Endothelial cell of umbilical vein (primary cell): ENCODE measurements around the gene MEF2C. TPM values are rescaled to one million over a fixed set of nuclear protein-coding genes. Genes with fewer than 3 reads are reported as not detected.
"Not testable (repeated sequence)": the region's sequence is repeated elsewhere in the genome, so short reads cannot be mapped to it uniquely, and the experiment has no call there.

Experiments
- BruUV-seq: library from RNA; stranded (reverse); fragments of 400-500 nt; replicated peaks from 2 replicates; lab custom pipeline; 2021; lab: Mats Ljungman, UMichigan
- CTCF ChIA-PET: fragments of 300-600, 350-600 bp; sonication (Branson Sonifier 250); formaldehyde crosslinking; loops from one replicate; lab custom pipeline; 2021; ENCODE audit warnings: antibody characterized with exemption, inconsistent platforms; lab: Charles Lee
- POLR2A ChIA-PET: fragments of 300-600, 350-600 bp; sonication (Branson Sonifier 250); formaldehyde crosslinking; loops from one replicate; lab custom pipeline; 2021; ENCODE audit warnings: antibody characterized with exemption, inconsistent platforms; lab: Charles Lee
- DNase-seq: peaks from one replicate; pipeline ENCODE4 v3.0.0-alpha.2; 2011; ENCODE audit warnings: low read depth, low spot score
- FAIRE-seq: peaks from 2 replicates; lab custom pipeline; 2011; peaks lifted over from hg19 to GRCh38; lab: Jason Lieb, UNC
- H2AFZ ChIP-seq: 2 replicates; pipeline ENCODE4 v1.6.0; 2012; ENCODE audit warnings: low read depth, low read length, control low read depth, inconsistent platforms
- H3K27ac ChIP-seq: 2 replicates; pipeline ENCODE4 v1.5.1; 2011; ENCODE audit warnings: low read depth, mild to moderate bottlenecking, control low read depth, low read length, moderate library complexity; ENCODE audit not compliant: insufficient read depth
- H3K27me3 ChIP-seq, 2 experiments: 2 replicates each; pipeline versions ENCODE4 v1.6.0 to v1.6.1; 2011; ENCODE audit warnings: low read length in 2 of 2, mixed read lengths in 1 of 2; ENCODE audit not compliant: control insufficient read depth in 2 of 2, insufficient read depth in 2 of 2
- H3K36me3 ChIP-seq, 2 experiments: 2 replicates in 1 of 2; 3 replicates in 1 of 2; pipeline ENCODE4 v1.5.1; 2011; ENCODE audit warnings: low read length in 2 of 2, mild to moderate bottlenecking in 1 of 2, moderate library complexity in 1 of 2; ENCODE audit not compliant: control insufficient read depth in 2 of 2, insufficient read depth in 2 of 2; ENCODE audit errors: extremely low read depth in 1 of 2
- H3K4me1 ChIP-seq: 3 replicates; pipeline ENCODE4 v1.5.1; 2011; ENCODE audit warnings: mild to moderate bottlenecking, low read length; ENCODE audit not compliant: control insufficient read depth, insufficient read depth; ENCODE audit errors: extremely low read depth
- H3K4me2 ChIP-seq: 2 replicates; pipeline ENCODE4 v1.6.1; 2011; ENCODE audit warnings: low read length, control low read depth, mixed read lengths; ENCODE audit not compliant: insufficient read depth
- H3K4me3 ChIP-seq, 3 experiments: fragments of 200-600 bp in 1 of 3; sonication (generic), shearing (Covaris generic) in 1 of 3; replicated peaks in 1 of 3; 2 replicates each; pipeline ENCODE4 v1.5.1; 2011 to 2016; ENCODE audit warnings: control low read depth in 3 of 3, low read length in 3 of 3, mild to moderate bottlenecking in 2 of 3, inconsistent platforms in 1 of 3, low read depth in 1 of 3, moderate library complexity in 1 of 3; ENCODE audit not compliant: insufficient read depth in 1 of 3
- H3K79me2 ChIP-seq: 2 replicates; pipeline ENCODE4 v1.6.0; 2012; ENCODE audit warnings: low read length, inconsistent platforms; ENCODE audit not compliant: control insufficient read depth, insufficient read depth
- H3K9ac ChIP-seq: replicated peaks from 2 replicates; pipeline ENCODE3; 2011; ENCODE audit warnings: low read length, control low read depth; ENCODE audit not compliant: insufficient read depth; ENCODE audit errors: extremely low read depth
- H3K9me1 ChIP-seq: replicated peaks from 3 replicates; pipeline ENCODE4 v1.6.0; 2011; ENCODE audit warnings: mild to moderate bottlenecking, low read length; ENCODE audit not compliant: control insufficient read depth, insufficient read depth; ENCODE audit errors: extremely low read depth
- H3K9me3 ChIP-seq: replicated peaks from 2 replicates; pipeline ENCODE4 v1.5.1; 2012; ENCODE audit warnings: low read length, inconsistent platforms; ENCODE audit not compliant: control insufficient read depth, insufficient read depth
- H4K20me1 ChIP-seq: replicated peaks from 2 replicates; pipeline ENCODE3; 2011; ENCODE audit warnings: mild to moderate bottlenecking, low read length; ENCODE audit not compliant: control insufficient read depth, insufficient read depth; ENCODE audit errors: extremely low read depth
- dilution Hi-C: fragments of 300-500 bp; cut with MboI; formaldehyde crosslinking; loops from one replicate; pipeline ENCODE4 v1.15.0; 2019; ENCODE audit warnings: low sequenced_read_pairs; ENCODE audit not compliant: extremely low pct_ligation_motif_present
- intact Hi-C: fragments of 100-400 bp; cut with micrococcal nuclease; formaldehyde crosslinking; loops from one replicate; pipeline ENCODE4 v1.10.0; 2022
- polyA plus RNA-seq, 4 experiments: library from polyadenylated mRNA; depleted of rRNA in 3 of 4; stranded (reverse) in 3 of 4; unstranded in 1 of 4; fragments of >200 nt; gene quantifications; 2 replicates each; pipeline versions ENCODE4 v1.2.1 to v1.2.3, GENCODE V29; 2011 to 2012; ENCODE audit warnings: missing spikeins in 1 of 4
- total RNA-seq: library from RNA; stranded (reverse); gene quantifications from 2 replicates; pipeline ENCODE4 v1.2.3, GENCODE V29; 2021

The MEF2C gene
- total and polyA plus RNA-seq, 2 donors (not counting 3 experiments of a cell fraction or from before 2014, with no cell fraction given) = 21.2 to 67.7 TPM

DNA sequence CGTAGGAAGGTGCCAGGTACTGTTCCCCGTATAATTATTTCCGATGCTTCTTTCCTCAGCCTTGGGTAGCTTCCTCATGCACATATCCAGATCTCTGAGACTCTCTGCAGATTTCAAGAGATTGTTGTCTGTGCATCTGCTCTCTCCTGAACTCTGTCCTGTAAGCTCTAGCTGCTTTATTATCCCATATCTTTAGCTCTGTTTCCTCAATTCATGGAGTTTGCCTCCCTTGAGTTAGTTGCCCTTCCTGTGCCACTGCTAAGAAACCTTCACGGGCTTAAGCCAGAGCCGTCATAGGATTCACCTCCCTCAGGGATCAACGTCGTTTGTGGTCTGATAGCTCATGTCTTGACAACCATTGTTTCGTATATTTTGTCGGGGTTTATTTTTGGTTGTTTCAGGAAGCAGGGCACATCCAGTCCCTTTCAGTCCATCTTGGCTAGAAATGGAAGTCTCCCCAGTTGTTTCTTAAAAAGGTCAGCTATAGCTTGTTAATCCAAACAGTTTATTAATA lies 28.1 kb upstream of the MEF2C start:
- H3K36me3 ChIP-seq, H3K4me2 ChIP-seq, H3K4me3 ChIP-seq, BruUV-seq, DNase-seq, CTCF ChIA-PET, H4K20me1 ChIP-seq, intact Hi-C loops, POLR2A ChIA-PET, H3K9me3 ChIP-seq, H3K9me1 ChIP-seq, H3K79me2 ChIP-seq, H3K4me1 ChIP-seq, H3K27me3 ChIP-seq, FAIRE-seq, dilution Hi-C loops, H3K27ac ChIP-seq, H2AFZ ChIP-seq, H3K9ac ChIP-seq: not testable (repeated sequence)

GRCh38 chr5:88904478-88904877 lies 21.5 kb upstream of the MEF2C start:
- DNase-seq, H3K9ac ChIP-seq, H3K27me3 ChIP-seq, H3K4me1 ChIP-seq, H4K20me1 ChIP-seq, H2AFZ ChIP-seq, FAIRE-seq, BruUV-seq, H3K4me2 ChIP-seq, intact Hi-C loops, CTCF ChIA-PET, H3K9me3 ChIP-seq, dilution Hi-C loops, H3K36me3 ChIP-seq, POLR2A ChIA-PET, H3K27ac ChIP-seq, H3K9me1 ChIP-seq, H3K79me2 ChIP-seq, H3K4me3 ChIP-seq: not testable (repeated sequence)

GRCh38 chr5:88903966-88904365 lies 21.0 kb upstream of the MEF2C start:
- H4K20me1 ChIP-seq, H3K27me3 ChIP-seq, H3K4me3 ChIP-seq, H3K36me3 ChIP-seq, H3K9me3 ChIP-seq, FAIRE-seq, BruUV-seq, H3K9ac ChIP-seq, intact Hi-C loops, POLR2A ChIA-PET, CTCF ChIA-PET, H3K27ac ChIP-seq, DNase-seq, H3K9me1 ChIP-seq, H3K79me2 ChIP-seq, H3K4me1 ChIP-seq, H3K4me2 ChIP-seq, dilution Hi-C loops, H2AFZ ChIP-seq: not testable (repeated sequence)

GRCh38 chr5:88901077-88901476 lies 18.1 kb upstream of the MEF2C start:
- FAIRE-seq, H3K4me3 ChIP-seq, intact Hi-C loops: not testable (repeated sequence)

More at GRCh38 chr5:88901077-88901476, 18.1 kb upstream of the MEF2C start:
- H3K4me1 ChIP-seq, BruUV-seq, H3K36me3 ChIP-seq, H3K27me3 ChIP-seq, CTCF ChIA-PET, H2AFZ ChIP-seq, H3K27ac ChIP-seq, H3K4me2 ChIP-seq, H3K79me2 ChIP-seq, POLR2A ChIA-PET, H3K9me3 ChIP-seq, dilution Hi-C loops, H3K9ac ChIP-seq, DNase-seq, H4K20me1 ChIP-seq, H3K9me1 ChIP-seq: not testable (repeated sequence)
